ENCODE measurements around the gene ZNF280D.
A peak's percentile ranks its signal among the peaks of the same experiment; 100 is the strongest.

DNA sequence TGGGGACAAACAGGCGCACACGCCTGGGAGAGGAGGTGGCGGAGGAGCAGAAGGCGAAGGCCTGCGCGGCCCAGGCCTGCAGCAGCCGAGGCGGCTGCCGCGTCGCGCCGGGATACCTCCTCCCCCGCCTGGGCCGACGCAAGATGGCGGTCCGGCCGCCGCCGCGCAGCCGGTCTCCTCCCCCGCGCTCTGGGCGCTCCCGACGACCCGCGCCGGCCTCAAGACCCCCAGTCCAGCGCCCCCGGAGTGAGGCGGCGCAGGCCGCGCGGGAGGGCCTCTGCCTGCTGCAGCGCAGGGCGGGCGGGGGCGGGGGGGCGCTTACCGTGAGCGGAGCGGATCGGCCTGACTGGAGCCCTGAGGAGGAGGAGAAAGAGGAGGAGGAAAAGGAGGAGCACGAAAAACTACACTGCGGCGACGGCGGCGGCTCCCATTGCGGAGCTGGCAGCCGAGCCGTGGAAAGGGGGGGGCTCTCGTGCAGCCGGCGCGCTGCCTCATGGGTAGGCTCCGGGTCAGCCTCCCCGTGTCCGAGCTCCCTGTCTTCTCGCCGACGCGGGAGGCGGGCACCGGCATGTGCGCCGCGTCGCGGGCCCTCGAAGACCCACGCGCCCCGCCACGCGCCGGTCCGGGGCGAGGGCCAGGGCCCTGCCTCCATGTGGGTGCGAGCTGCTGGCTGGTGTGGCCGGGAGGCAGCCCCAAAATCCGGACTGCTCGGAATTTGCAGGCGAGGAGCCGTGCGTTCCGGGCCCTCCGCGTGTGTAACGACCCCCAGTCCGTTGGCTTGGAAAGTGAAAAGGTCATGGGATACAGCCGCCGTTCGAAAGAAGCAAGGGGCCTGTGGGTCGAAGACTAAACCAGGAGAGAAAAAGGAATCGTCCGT is at the start of gene ZNF280D:
- peak; percentile 75 for TF ChIP-seq POLR2A (IDR thresholded peaks at IDR 0.05; ENCODE audit: low read depth, low read length)
- TF ChIP-seq, protein P1, sequence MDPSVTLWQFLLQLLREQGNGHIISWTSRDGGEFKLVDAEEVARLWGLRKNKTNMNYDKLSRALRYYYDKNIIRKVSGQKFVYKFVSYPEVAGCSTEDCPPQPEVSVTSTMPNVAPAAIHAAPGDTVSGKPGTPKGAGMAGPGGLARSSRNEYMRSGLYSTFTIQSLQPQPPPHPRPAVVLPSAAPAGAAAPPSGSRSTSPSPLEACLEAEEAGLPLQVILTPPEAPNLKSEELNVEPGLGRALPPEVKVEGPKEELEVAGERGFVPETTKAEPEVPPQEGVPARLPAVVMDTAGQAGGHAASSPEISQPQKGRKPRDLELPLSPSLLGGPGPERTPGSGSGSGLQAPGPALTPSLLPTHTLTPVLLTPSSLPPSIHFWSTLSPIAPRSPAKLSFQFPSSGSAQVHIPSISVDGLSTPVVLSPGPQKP (IDR thresholded peaks at IDR 0.05; ENCODE audit: borderline replicate concordance, low read depth, low read length), result no peak
- TF ChIP-seq, protein P2, sequence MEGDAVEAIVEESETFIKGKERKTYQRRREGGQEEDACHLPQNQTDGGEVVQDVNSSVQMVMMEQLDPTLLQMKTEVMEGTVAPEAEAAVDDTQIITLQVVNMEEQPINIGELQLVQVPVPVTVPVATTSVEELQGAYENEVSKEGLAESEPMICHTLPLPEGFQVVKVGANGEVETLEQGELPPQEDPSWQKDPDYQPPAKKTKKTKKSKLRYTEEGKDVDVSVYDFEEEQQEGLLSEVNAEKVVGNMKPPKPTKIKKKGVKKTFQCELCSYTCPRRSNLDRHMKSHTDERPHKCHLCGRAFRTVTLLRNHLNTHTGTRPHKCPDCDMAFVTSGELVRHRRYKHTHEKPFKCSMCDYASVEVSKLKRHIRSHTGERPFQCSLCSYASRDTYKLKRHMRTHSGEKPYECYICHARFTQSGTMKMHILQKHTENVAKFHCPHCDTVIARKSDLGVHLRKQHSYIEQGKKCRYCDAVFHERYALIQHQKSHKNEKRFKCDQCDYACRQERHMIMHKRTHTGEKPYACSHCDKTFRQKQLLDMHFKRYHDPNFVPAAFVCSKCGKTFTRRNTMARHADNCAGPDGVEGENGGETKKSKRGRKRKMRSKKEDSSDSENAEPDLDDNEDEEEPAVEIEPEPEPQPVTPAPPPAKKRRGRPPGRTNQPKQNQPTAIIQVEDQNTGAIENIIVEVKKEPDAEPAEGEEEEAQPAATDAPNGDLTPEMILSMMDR (conservative IDR thresholded peaks at IDR 0.05; ENCODE audit: low read depth, low read length), result no peak
